22Rv1 (cell line): ENCODE data around the gene CHD2.

Source experiments
- ZFX ChIP-seq: fragments of 450-650 bp; IDR thresholded peaks from 2 replicates; pipeline ENCODE4 v1.6.1; 2017; ENCODE audit warnings: antibody characterized with exemption, borderline replicate concordance
- TF ChIP-seq, protein P1 (sequence below): fragments of 450-650 bp; IDR thresholded peaks from 2 replicates; pipeline ENCODE4 v1.5.1; 2017; ENCODE audit warnings: mild to moderate bottlenecking

DNA sequence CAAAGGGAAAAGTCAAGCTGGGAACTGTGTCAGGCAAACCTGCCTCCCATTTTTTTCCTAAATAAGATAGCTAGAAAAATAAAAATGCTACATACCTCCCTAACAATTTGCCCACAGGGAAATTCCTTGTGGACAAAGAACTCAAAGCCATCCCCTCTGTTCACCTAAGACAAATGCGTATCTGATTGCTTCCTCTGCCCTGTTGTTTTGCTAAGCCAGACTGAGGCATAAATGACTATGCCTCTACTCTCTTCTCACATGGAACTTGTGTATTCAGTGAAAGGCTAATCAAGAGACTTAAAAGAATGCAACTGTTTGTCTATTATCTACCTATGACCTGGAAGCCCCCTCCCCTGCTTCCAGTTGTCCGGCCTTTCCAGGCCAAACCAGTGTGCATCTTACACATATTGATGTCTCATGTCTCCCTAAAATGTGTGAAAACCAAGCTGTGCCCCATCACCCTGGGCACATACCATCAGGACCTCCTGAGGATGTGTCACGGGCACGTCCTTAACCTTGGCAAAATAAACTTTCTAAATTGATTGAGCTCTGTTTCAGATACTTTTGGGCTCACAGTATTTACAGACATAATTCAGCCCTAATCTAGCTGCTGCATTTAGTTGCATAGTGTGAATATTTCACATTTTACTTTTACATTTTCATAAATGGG lies 15.8 kb downstream of the CHD2 start:
- TF ChIP-seq, protein P1, sequence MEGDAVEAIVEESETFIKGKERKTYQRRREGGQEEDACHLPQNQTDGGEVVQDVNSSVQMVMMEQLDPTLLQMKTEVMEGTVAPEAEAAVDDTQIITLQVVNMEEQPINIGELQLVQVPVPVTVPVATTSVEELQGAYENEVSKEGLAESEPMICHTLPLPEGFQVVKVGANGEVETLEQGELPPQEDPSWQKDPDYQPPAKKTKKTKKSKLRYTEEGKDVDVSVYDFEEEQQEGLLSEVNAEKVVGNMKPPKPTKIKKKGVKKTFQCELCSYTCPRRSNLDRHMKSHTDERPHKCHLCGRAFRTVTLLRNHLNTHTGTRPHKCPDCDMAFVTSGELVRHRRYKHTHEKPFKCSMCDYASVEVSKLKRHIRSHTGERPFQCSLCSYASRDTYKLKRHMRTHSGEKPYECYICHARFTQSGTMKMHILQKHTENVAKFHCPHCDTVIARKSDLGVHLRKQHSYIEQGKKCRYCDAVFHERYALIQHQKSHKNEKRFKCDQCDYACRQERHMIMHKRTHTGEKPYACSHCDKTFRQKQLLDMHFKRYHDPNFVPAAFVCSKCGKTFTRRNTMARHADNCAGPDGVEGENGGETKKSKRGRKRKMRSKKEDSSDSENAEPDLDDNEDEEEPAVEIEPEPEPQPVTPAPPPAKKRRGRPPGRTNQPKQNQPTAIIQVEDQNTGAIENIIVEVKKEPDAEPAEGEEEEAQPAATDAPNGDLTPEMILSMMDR: no peak
- no peak for TF ChIP-seq ZFX
